Natural killer cell treated with Interleukin-12 subunit alpha and Interleukin-12 subunit beta and Interleukin-15 and Interleukin-18, amount 100 ng/mL, for 72 hours (primary cell): ENCODE measurements around the gene ZSCAN2. TPM values are rescaled to one million over a fixed set of nuclear protein-coding genes. Genes with fewer than 3 reads are reported as not detected.

Experiments used
- ATAC-seq, 2 donors: fragments of 150-1000 bp; cut with Tn5 transposase in 1 of 2; sonication (Bioruptor Pico), chemical (Tn5 transposase) in 1 of 2; 2 replicates each; pipeline ENCODE4 v1.10.0; 2021
- DNase-seq: peaks from one replicate; pipeline ENCODE4 v3.0.0; 2022; ENCODE audit warnings: low spot score
- H3K27ac Mint-ChIP-seq, 2 donors: 1 replicate in 1 of 2; 2 replicates in 1 of 2; pipeline ENCODE4 v1.8.0; 2022; ENCODE audit warnings: mixed read lengths in 2 of 2, mild to moderate bottlenecking in 1 of 2, moderate library complexity in 1 of 2
- H3K27me3 Mint-ChIP-seq, 2 donors: 1 replicate in 1 of 2; 2 replicates in 1 of 2; pipeline ENCODE4 v1.8.0; 2022; ENCODE audit warnings: mixed read lengths in 2 of 2
- H3K36me3 Mint-ChIP-seq: one replicate; pipeline ENCODE4 v1.8.0; 2022; ENCODE audit warnings: mixed read lengths
- H3K4me1 Mint-ChIP-seq, 2 donors: 1 replicate in 1 of 2; 2 replicates in 1 of 2; pipeline ENCODE4 v1.8.0; 2022; ENCODE audit warnings: low read depth in 2 of 2, mixed read lengths in 2 of 2, mild to moderate bottlenecking in 1 of 2
- H3K4me3 Mint-ChIP-seq: one replicate; pipeline ENCODE4 v1.8.0; 2022; ENCODE audit warnings: mixed read lengths
- H3K9me3 Mint-ChIP-seq: 2 replicates; pipeline ENCODE4 v1.8.0; 2022; ENCODE audit warnings: mixed read lengths
- total RNA-seq, 2 donors: library from RNA; stranded (reverse); gene quantifications; one replicate each; pipeline ENCODE4 v1.2.3, GENCODE V29; 2022

ZSCAN2 gene
- total RNA-seq, 2 donors from 2014 or later, result 5.5 to 9.2 TPM

GRCh38 chr15:84654689-84655453 is 54.1 kb downstream of the ZSCAN2 start:
- Mint-ChIP-seq H3K4me1 (peaks cover 45 to 52% of the 10 kb centered on the region in 2 donors), H3K36me3 (peaks cover 14% of the 10 kb centered on the region), H3K4me3 (peak overlapping the region; percentile 89), H3K27ac (peak overlapping the region; percentile 80 to 87), H3K27me3 (no peaks in the 10 kb centered on the region), H3K9me3 (no peaks in the 10 kb centered on the region)
- peak; percentile 52 to 55 for ATAC-seq
- peak; percentile 72 for DNase-seq

- Mint-ChIP-seq H3K27ac (peak overlapping the region in 1 of 2 donors; percentile 41), H3K4me3 (peak overlapping the region; percentile 77), H3K27me3 (no peaks in the 10 kb centered on the region), H3K36me3 (peaks cover 6% of the 10 kb centered on the region), H3K4me1 (peaks cover 46 to 48% of the 10 kb centered on the region in 2 donors), H3K9me3 (no peaks in the 10 kb centered on the region)
- DNase-seq, result no peak
- ATAC-seq, result no peak
These were observed 56.2 kb downstream of the ZSCAN2 start for GRCh38 chr15:84656972-84657371.

- no peaks in the 10 kb centered on the region for H3K9me3 Mint-ChIP-seq
- no peaks in the 10 kb centered on the region for H3K36me3 Mint-ChIP-seq
- DNase-seq, result no peak
- peak overlapping the region in 1 of 2 donors; percentile 41 for H3K27ac Mint-ChIP-seq
- H3K4me3 Mint-ChIP-seq, result peak overlapping the region; percentile 77
- ATAC-seq, result no peak
- peaks cover 41% of the 10 kb centered on the region in 2 donors for H3K4me1 Mint-ChIP-seq
- H3K27me3 Mint-ChIP-seq, result no peaks in the 10 kb centered on the region
These were observed 56.9 kb downstream of the ZSCAN2 start for GRCh38 chr15:84657748-84658079.

- Mint-ChIP-seq H3K27ac (peak within 1 kb of the TSS; percentile 61 to 74), H3K9me3 (no peaks in the 10 kb centered on the region), H3K4me1 (peaks cover 37 to 41% of the 10 kb centered on the region in 2 donors), H3K4me3 (peak within 1 kb of the TSS; percentile 77), H3K27me3 (no peaks in the 10 kb centered on the region), H3K36me3 (no peaks in the 10 kb centered on the region)
- ATAC-seq, result peak; percentile 86 to 88
- peak; percentile 92 for DNase-seq
These were observed 57.4 kb downstream of the ZSCAN2 start, which contains the start of gene NMB for GRCh38 chr15:84658080-84658787. NMB (minus strand) TSS chr15:84658199; CDS start chr15:84658152, 47 bp downstream.

GRCh38 chr15:84658788-84659411 is 58.1 kb downstream of the ZSCAN2 start:
- no peak for ATAC-seq
- Mint-ChIP-seq H3K9me3 (no peaks in the 10 kb centered on the region), H3K4me1 (peaks cover 31 to 37% of the 10 kb centered on the region in 2 donors), H3K27me3 (no peaks in the 10 kb centered on the region), H3K36me3 (no peaks in the 10 kb centered on the region), H3K4me3 (peak overlapping the region; percentile 60), H3K27ac (peak overlapping the region; percentile 61 to 74)
- DNase-seq, result no peak

GRCh38 chr15:84659904-84660781 is 59.3 kb downstream of the ZSCAN2 start:
- ATAC-seq, result no peak
- peaks cover 25 to 31% of the 10 kb centered on the region in 2 donors for H3K4me1 Mint-ChIP-seq
- H3K4me3 Mint-ChIP-seq, result no peak overlapping the region
- DNase-seq, result no peak
- H3K27ac Mint-ChIP-seq, result peak overlapping the region in 1 of 2 donors; percentile 61
- H3K27me3 Mint-ChIP-seq, result no peaks in the 10 kb centered on the region
- peaks cover 4% of the 10 kb centered on the region for H3K36me3 Mint-ChIP-seq
- no peaks in the 10 kb centered on the region for H3K9me3 Mint-ChIP-seq

GRCh38 chr15:84661001-84661400 is 60.2 kb downstream of the ZSCAN2 start:
- DNase-seq (no peak), ATAC-seq (no peak)
- Mint-ChIP-seq H3K4me1 (peaks cover 25 to 27% of the 10 kb centered on the region in 2 donors), H3K27ac (no peak overlapping the region), H3K9me3 (no peaks in the 10 kb centered on the region), H3K36me3 (peaks cover 13% of the 10 kb centered on the region), H3K27me3 (no peaks in the 10 kb centered on the region), H3K4me3 (no peak overlapping the region)

GRCh38 chr15:84666373-84666772 is 65.6 kb downstream of the ZSCAN2 start:
- Mint-ChIP-seq H3K36me3 (peaks cover 43% of the 10 kb centered on the region), H3K27ac (peak overlapping the region; percentile 34 to 57), H3K4me1 (peaks cover 24 to 35% of the 10 kb centered on the region in 2 donors), H3K27me3 (no peaks in the 10 kb centered on the region), H3K9me3 (no peaks in the 10 kb centered on the region), H3K4me3 (no peak overlapping the region)
- no peak for DNase-seq
- no peak for ATAC-seq

- peak overlapping the region; percentile 49 to 62 for H3K27ac Mint-ChIP-seq
- ATAC-seq (no peak), DNase-seq (no peak)
- peaks cover 47% of the 10 kb centered on the region for H3K36me3 Mint-ChIP-seq
- H3K27me3 Mint-ChIP-seq, result no peaks in the 10 kb centered on the region
- peak overlapping the region; percentile 15 for H3K4me3 Mint-ChIP-seq
- no peaks in the 10 kb centered on the region for H3K9me3 Mint-ChIP-seq
- peaks cover 30 to 41% of the 10 kb centered on the region in 2 donors for H3K4me1 Mint-ChIP-seq
These were observed 67.6 kb downstream of the ZSCAN2 start for GRCh38 chr15:84668221-84668982.

- peaks cover 47% of the 10 kb centered on the region for H3K36me3 Mint-ChIP-seq
- peaks cover 30 to 41% of the 10 kb centered on the region in 2 donors for H3K4me1 Mint-ChIP-seq
- no peak for DNase-seq
- H3K27ac Mint-ChIP-seq, result peak overlapping the region; percentile 49 to 62
- no peak for ATAC-seq
- no peaks in the 10 kb centered on the region for H3K27me3 Mint-ChIP-seq
- no peaks in the 10 kb centered on the region for H3K9me3 Mint-ChIP-seq
- H3K4me3 Mint-ChIP-seq, result no peak overlapping the region
These were observed 68.9 kb downstream of the ZSCAN2 start for GRCh38 chr15:84669726-84670125.

- no peaks in the 10 kb centered on the region for H3K9me3 Mint-ChIP-seq
- no peak overlapping the region for H3K4me3 Mint-ChIP-seq
- H3K27me3 Mint-ChIP-seq, result no peaks in the 10 kb centered on the region
- no peak for DNase-seq
- peaks cover 26 to 37% of the 10 kb centered on the region in 2 donors for H3K4me1 Mint-ChIP-seq
- H3K36me3 Mint-ChIP-seq, result peaks cover 32% of the 10 kb centered on the region
- H3K27ac Mint-ChIP-seq, result peak overlapping the region; percentile 22 to 52
- no peak for ATAC-seq
These were observed 70.4 kb downstream of the ZSCAN2 start for GRCh38 chr15:84671211-84671610.
